ENCODE measurements around the gene GNAQ. TPM values are rescaled to one million over a fixed set of nuclear protein-coding genes. Genes with fewer than 3 reads are reported as not detected.

The GNAQ gene
- polyA plus RNA-seq, 2 of the 4 experiments (the other 2 are of a cell fraction), result 17.9 to 60.0 TPM

- ChIA-PET POLR2A (no interaction called here), CTCF (interaction anchor here (0.9 to 4.0 kb wide), 4 partner anchors 9 to 273 kb away, joined by 3 to 23 read pairs (median 3); no protein-coding TSS in a partner anchor)
- FAIRE-seq (no peak), DNase-seq (ENCODE audit: low read depth in 1 of 2, low spot score in 1 of 2) (no peak), ATAC-seq (no peak)
- peaks cover 63% of the 10 kb centered on the region for H3K4me1 ChIP-seq
- H3K4me3 ChIP-seq, result no peak overlapping the region
- H3K4me2 ChIP-seq, result peak overlapping the region; percentile 40
- 82% methylated on average over 1 of the region's 1 CpG for WGBS (ENCODE audit: missing lambda C conversion rate)
- TF ChIP-seq SREBF2 (IDR thresholded peaks at IDR 0.05), result no peak
- TF ChIP-seq ZNF302 (CRISPR knock-in tag; IDR thresholded peaks at IDR 0.05), result no peak
- TF ChIP-seq, protein P1, sequence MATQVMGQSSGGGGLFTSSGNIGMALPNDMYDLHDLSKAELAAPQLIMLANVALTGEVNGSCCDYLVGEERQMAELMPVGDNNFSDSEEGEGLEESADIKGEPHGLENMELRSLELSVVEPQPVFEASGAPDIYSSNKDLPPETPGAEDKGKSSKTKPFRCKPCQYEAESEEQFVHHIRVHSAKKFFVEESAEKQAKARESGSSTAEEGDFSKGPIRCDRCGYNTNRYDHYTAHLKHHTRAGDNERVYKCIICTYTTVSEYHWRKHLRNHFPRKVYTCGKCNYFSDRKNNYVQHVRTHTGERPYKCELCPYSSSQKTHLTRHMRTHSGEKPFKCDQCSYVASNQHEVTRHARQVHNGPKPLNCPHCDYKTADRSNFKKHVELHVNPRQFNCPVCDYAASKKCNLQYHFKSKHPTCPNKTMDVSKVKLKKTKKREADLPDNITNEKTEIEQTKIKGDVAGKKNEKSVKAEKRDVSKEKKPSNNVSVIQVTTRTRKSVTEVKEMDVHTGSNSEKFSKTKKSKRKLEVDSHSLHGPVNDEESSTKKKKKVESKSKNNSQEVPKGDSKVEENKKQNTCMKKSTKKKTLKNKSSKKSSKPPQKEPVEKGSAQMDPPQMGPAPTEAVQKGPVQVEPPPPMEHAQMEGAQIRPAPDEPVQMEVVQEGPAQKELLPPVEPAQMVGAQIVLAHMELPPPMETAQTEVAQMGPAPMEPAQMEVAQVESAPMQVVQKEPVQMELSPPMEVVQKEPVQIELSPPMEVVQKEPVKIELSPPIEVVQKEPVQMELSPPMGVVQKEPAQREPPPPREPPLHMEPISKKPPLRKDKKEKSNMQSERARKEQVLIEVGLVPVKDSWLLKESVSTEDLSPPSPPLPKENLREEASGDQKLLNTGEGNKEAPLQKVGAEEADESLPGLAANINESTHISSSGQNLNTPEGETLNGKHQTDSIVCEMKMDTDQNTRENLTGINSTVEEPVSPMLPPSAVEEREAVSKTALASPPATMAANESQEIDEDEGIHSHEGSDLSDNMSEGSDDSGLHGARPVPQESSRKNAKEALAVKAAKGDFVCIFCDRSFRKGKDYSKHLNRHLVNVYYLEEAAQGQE (IDR thresholded peaks at IDR 0.05), result no peak
- no peak for TF ChIP-seq MAZ (IDR thresholded peaks at IDR 0.05; ENCODE audit: borderline replicate concordance, low read depth, low read length)
- no peak for TF ChIP-seq FOXS1 (CRISPR knock-in tag; IDR thresholded peaks at IDR 0.05)
- TF ChIP-seq HOXA7 (CRISPR knock-in tag; IDR thresholded peaks at IDR 0.05), result no peak
- no peak for TF ChIP-seq POLR2AphosphoS2 (conservative IDR thresholded peaks at IDR 0.05; ENCODE audit: low read length)
- no peak for TF ChIP-seq CEBPB (IDR thresholded peaks at IDR 0.05)
- no peak for TF ChIP-seq POLR2A (IDR thresholded peaks at IDR 0.05; ENCODE audit: low read length)
- no peak for TF ChIP-seq PHF8 (IDR thresholded peaks at IDR 0.05; ENCODE audit: borderline replicate concordance, low read depth)
- H3K9me3 ChIP-seq, result no peaks in the 10 kb centered on the region
- peak overlapping the region; percentile 13 to 32; a peak in 2 of 6 replicates for H3K27ac ChIP-seq
Observed at GRCh38 chr9:78026416-78026815, 5.2 kb downstream of the GNAQ start.

GRCh38 chr9:78025186-78025585, 6.4 kb downstream of the GNAQ start:
- H3K4me2 ChIP-seq, result no peak overlapping the region
- no peak for FAIRE-seq
- 91% methylated on average over 7 of the region's 7 CpGs for WGBS (ENCODE audit: missing lambda C conversion rate)
- TF ChIP-seq, protein P2, sequence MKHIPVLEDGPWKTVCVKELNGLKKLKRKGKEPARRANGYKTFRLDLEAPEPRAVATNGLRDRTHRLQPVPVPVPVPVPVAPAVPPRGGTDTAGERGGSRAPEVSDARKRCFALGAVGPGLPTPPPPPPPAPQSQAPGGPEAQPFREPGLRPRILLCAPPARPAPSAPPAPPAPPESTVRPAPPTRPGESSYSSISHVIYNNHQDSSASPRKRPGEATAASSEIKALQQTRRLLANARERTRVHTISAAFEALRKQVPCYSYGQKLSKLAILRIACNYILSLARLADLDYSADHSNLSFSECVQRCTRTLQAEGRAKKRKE (CRISPR knock-in tag; IDR thresholded peaks at IDR 0.05; ENCODE audit: low read depth), result no peak
- TF ChIP-seq RFX5 (IDR thresholded peaks at IDR 0.05) (no peak), FOSB (CRISPR knock-in tag; IDR thresholded peaks at IDR 0.05) (no peak), CBX2 (IDR thresholded peaks at IDR 0.05; ENCODE audit: borderline replicate concordance, low read depth) (no peak), CHD2 (IDR thresholded peaks at IDR 0.05; ENCODE audit: low read length, partially characterized antibody) (no peak), EHF (CRISPR knock-in tag; IDR thresholded peaks at IDR 0.05) (no peak)
- ChIA-PET POLR2A (no interaction called here), CTCF (interaction anchor here (1.4 to 4.0 kb wide), 2 partner anchors 10 to 591 kb away, joined by 3 to 23 read pairs; no protein-coding TSS in a partner anchor)
- no peak overlapping the region for H3K4me3 ChIP-seq
- no peak for ATAC-seq
- peaks cover 63% of the 10 kb centered on the region for H3K4me1 ChIP-seq
- no peaks in the 10 kb centered on the region for H3K9me3 ChIP-seq
- no peak for DNase-seq (ENCODE audit: low read depth in 1 of 2, low spot score in 1 of 2)
- H3K27ac ChIP-seq, result no peak overlapping the region

GRCh38 chr9:78023003-78023741, 8.4 kb downstream of the GNAQ start:
- peak; percentile 74 for FAIRE-seq
- CTCF ChIA-PET, result interaction anchor here (1.8 kb wide), 1 partner anchor 12 kb away, joined by 7 read pairs; no protein-coding TSS in a partner anchor
- Histone ChIP-seq H3K4me1 (peaks cover 46% of the 10 kb centered on the region), H3K27ac (peak overlapping the region; percentile 65 to 85), H3K4me3 (0 out of 3 replicates have a peak overlapping the region, but pooled peaks have one; percentile 11), H3K9me3 (no peaks in the 10 kb centered on the region), H3K4me2 (peak overlapping the region; percentile 72)
- 17% methylated on average over 5 of the region's 5 CpGs for WGBS (ENCODE audit: missing lambda C conversion rate)
- TF ChIP-seq, protein P2 (CRISPR knock-in tag; IDR thresholded peaks at IDR 0.05; ENCODE audit: low read depth), result no peak
- TF ChIP-seq FOSL2 (IDR thresholded peaks at IDR 0.05) (no peak), FOSL2 (CRISPR knock-in tag; IDR thresholded peaks at IDR 0.05) (peak; percentile 22; the same call in 1 of the 2 replicates), CEBPB (IDR thresholded peaks at IDR 0.05) (peak; percentile 55 to 58; a peak in 3 of 4 replicates)
- POLR2A ChIA-PET, result interaction anchor here (1.0 kb wide), 1 partner anchor 8 kb away, joined by 4 read pairs; the partner anchor contains the start of gene GNAQ
- peak; percentile 72 to 84 for ATAC-seq
- peak in 1 of 2 experiments; percentile 53 for DNase-seq (ENCODE audit: low read depth in 1 of 2, low spot score in 1 of 2)
